ENCODE measurements around the gene NIPA2. TPM values are rescaled to one million over a fixed set of nuclear protein-coding genes. Genes with fewer than 3 reads are reported as not detected.

NIPA2 gene
- total RNA-seq, 1 donor from 2014 or later = 37.7 TPM

DNA sequence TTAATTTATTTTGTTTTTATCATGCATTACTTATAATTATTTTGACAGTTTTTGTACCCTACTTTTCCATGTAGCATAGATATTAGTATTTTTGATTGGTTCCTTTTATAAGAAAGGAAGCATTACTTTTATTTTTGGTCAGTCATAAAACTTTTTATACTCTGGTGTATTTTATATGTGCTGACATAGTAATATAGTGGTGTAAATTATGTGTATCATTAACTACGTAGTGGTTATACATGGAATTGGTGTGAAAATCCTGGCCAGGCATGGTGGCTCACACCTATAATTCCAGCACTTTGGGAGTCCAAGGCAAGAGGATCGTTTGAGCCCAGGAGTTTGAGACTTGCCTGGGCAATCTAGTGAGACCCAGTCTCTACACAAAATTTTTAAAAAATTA, 18.8 kb upstream of the NIPA2 start:
- TF ChIP-seq, protein P1, sequence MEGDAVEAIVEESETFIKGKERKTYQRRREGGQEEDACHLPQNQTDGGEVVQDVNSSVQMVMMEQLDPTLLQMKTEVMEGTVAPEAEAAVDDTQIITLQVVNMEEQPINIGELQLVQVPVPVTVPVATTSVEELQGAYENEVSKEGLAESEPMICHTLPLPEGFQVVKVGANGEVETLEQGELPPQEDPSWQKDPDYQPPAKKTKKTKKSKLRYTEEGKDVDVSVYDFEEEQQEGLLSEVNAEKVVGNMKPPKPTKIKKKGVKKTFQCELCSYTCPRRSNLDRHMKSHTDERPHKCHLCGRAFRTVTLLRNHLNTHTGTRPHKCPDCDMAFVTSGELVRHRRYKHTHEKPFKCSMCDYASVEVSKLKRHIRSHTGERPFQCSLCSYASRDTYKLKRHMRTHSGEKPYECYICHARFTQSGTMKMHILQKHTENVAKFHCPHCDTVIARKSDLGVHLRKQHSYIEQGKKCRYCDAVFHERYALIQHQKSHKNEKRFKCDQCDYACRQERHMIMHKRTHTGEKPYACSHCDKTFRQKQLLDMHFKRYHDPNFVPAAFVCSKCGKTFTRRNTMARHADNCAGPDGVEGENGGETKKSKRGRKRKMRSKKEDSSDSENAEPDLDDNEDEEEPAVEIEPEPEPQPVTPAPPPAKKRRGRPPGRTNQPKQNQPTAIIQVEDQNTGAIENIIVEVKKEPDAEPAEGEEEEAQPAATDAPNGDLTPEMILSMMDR (IDR thresholded peaks at IDR 0.05; ENCODE audit: unreplicated experiment) = no peak
- Mint-ChIP-seq H3K36me3 (peaks cover 5% of the 10 kb centered on the region), H3K4me3 (no peak overlapping the region), H3K27ac (no peak overlapping the region), H3K27me3 (ENCODE audit: low read depth) (no peaks in the 10 kb centered on the region), H3K9me3 (no peaks in the 10 kb centered on the region), H3K4me1 (no peaks in the 10 kb centered on the region)
- DNase-seq (ENCODE audit: low spot score in 2 of 2, unreplicated experiment in 2 of 2) = no peak

DNA sequence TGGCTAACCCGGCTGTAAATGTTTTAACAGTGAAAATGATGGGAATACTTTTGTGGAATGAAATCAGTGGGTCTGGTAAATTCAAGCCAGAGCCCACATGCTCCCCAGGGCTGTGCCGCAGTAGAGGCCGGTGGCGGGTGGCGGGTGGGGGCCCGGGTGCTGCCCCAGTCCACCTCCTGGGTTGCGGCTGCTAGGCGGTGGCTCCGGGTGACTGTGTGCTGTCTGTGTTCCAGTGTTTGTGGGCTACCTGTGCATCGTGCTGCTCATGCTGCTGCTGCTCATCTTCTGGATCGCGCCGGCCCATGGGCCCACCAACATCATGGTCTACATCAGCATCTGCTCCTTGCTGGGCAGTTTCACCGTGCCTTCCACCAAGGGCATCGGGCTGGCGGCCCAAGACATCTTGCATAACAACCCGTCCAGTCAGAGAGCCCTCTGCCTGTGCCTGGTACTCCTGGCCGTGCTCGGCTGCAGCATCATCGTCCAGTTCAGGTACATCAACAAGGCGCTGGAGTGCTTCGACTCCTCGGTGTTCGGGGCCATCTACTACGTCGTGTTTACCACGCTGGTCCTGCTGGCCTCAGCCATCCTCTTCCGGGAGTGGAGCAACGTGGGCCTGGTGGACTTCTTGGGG, 14.9 kb upstream of the NIPA2 start:
- Mint-ChIP-seq H3K4me3 (no peak overlapping the region), H3K4me1 (no peaks in the 10 kb centered on the region), H3K36me3 (peaks cover 3% of the 10 kb centered on the region), H3K27me3 (ENCODE audit: low read depth) (no peaks in the 10 kb centered on the region), H3K9me3 (no peaks in the 10 kb centered on the region), H3K27ac (no peak overlapping the region)
- DNase-seq (ENCODE audit: low spot score in 2 of 2, unreplicated experiment in 2 of 2) = no peak
- TF ChIP-seq, protein P1 (IDR thresholded peaks at IDR 0.05; ENCODE audit: unreplicated experiment) = no peak

DNA sequence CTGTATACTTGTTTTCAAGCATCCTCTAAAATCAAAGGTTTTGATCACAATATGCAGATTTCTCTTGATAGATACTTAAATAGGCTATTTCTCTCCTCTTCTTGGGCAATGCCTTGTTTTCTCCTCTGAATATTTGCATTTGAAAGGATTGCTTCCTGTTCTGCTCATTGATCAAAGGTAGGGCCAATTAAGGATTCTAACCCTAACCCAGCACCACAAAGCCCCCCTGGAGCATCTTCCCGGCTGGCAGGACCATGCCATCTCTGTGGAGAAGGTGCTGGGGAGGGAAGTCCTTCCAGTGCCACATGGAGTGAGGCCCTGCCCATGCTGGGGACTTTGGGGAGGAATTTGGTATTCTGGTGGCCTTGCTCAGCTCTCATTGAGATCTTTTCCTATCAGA, 11.3 kb upstream of the NIPA2 start:
- H3K4me3 Mint-ChIP-seq = no peak overlapping the region
- no peak overlapping the region for H3K27ac Mint-ChIP-seq
- no peaks in the 10 kb centered on the region for H3K36me3 Mint-ChIP-seq
- DNase-seq (ENCODE audit: low spot score in 2 of 2, unreplicated experiment in 2 of 2) = no peak
- TF ChIP-seq, protein P1 (IDR thresholded peaks at IDR 0.05; ENCODE audit: unreplicated experiment) = no peak
- no peaks in the 10 kb centered on the region for H3K27me3 Mint-ChIP-seq (ENCODE audit: low read depth)
- no peaks in the 10 kb centered on the region for H3K9me3 Mint-ChIP-seq
- H3K4me1 Mint-ChIP-seq = peaks cover 2% of the 10 kb centered on the region

DNA sequence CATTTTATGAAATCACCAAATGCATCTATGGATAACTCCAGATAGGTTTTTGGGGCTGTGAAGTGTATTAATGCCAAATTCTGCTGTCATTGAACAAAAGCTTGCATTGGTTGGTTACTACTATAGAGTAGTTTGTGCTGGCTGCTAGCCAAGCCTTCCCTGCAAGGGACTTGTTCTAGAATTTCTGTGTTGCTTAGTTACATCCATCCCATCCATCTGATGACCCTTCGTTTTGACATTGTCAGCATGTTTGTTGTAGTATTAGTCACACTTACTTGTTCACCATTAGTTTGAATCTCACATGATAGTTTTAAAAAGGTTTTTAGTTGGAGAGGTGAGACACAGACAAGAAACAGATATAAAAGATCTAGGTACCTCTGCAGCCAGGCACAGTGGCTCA, 7.0 kb upstream of the NIPA2 start:
- Mint-ChIP-seq H3K4me1 (peaks cover 2% of the 10 kb centered on the region), H3K27ac (no peak overlapping the region), H3K27me3 (ENCODE audit: low read depth) (no peaks in the 10 kb centered on the region), H3K36me3 (no peaks in the 10 kb centered on the region), H3K9me3 (peaks cover 7% of the 10 kb centered on the region), H3K4me3 (no peak overlapping the region)
- no peak for DNase-seq (ENCODE audit: low spot score in 2 of 2, unreplicated experiment in 2 of 2)
- TF ChIP-seq, protein P1 (IDR thresholded peaks at IDR 0.05; ENCODE audit: unreplicated experiment) = no peak

DNA sequence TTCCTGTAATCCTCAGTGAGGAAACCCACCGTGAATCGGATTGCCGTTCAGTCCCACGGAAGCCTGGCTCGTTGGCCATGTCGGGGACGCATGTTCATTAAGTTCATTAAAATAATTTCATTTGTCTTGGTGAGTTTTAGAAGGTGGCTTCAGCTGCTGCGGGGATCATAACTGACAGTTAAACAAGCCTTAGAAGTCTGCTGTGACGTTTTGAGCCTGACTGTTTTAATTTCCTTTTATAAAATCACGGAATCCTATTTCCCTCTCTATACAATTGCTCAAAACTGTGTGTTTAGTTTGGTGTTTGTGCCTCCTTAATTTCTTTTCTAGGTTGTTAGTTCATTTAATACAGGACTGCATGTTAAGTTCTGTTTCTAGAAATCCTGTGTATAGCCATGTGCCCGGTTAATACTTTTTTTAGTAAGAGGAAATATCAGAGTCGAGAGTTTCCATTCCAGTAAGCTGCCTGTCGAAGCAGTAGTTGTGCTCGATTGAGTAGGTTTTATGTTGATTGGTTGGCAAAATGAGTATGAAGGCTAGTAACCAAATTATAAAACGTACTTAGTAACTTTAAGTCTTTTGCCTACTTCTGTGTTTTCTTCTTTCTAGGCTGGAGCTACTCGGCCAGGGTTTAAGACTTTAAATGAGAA, 705 bp downstream of the NIPA2 start:
- Mint-ChIP-seq H3K9me3 (no peaks in the 10 kb centered on the region), H3K4me3 (peak overlapping the region; percentile 89), H3K36me3 (peaks cover 6% of the 10 kb centered on the region), H3K27ac (peak overlapping the region; percentile 97), H3K4me1 (peaks cover 17% of the 10 kb centered on the region), H3K27me3 (ENCODE audit: low read depth) (no peaks in the 10 kb centered on the region)
- TF ChIP-seq, protein P1 (IDR thresholded peaks at IDR 0.05; ENCODE audit: unreplicated experiment) = no peak
- no peak for DNase-seq (ENCODE audit: low spot score in 2 of 2, unreplicated experiment in 2 of 2)
